MM.1S (cell line): ENCODE data around the gene DNLZ.
"Not testable (repeated sequence)": the region's sequence is repeated elsewhere in the genome, so short reads cannot be mapped to it uniquely, and the experiment has no call there.

ENCODE experiments used
- CTCF ChIP-seq: fragments of 300-600 bp; sonication (generic); IDR thresholded peaks from 2 replicates; pipeline ENCODE4 v1.5.1; 2016; ENCODE audit warnings: antibody characterized with exemption, low read length, mixed read lengths
- EZH2 ChIP-seq: fragments of 300-600 bp; sonication (generic); optimal IDR thresholded peaks from 2 replicates; pipeline ENCODE3; 2017; ENCODE audit warnings: low read depth, mild to moderate bottlenecking, antibody characterized with exemption, low read length, mixed read lengths

GRCh38 chr9:136319244-136319643 lies 44.3 kb downstream of the DNLZ start:
- not testable (repeated sequence) for TF ChIP-seq EZH2, CTCF
